Gastroesophageal sphincter (tissue), 3 donors: ENCODE measurements around the gene KIZ.

Source experiments
- EP300 ChIP-seq: sonication (generic); formaldehyde crosslinking; IDR thresholded peaks from one replicate; pipeline ENCODE4 v1.6.1; 2017; ENCODE audit warnings: antibody characterized with exemption, mild to moderate bottlenecking
- POLR2AphosphoS5 ChIP-seq: sonication (generic); formaldehyde crosslinking; IDR thresholded peaks from one replicate; pipeline ENCODE4 v1.6.1; 2017; ENCODE audit warnings: antibody characterized with exemption
- TF ChIP-seq, protein P1 (sequence below), 4 experiments: fragments of 200-600 bp in 2 of 4; fragments of 450-650 bp in 2 of 4; sonication (generic) in 1 of 4; IDR thresholded peaks; one replicate each; pipeline ENCODE4 v1.5.1; 2017 to 2019; ENCODE audit warnings: antibody characterized with exemption in 4 of 4, mild to moderate bottlenecking in 2 of 4, moderate library complexity in 2 of 4

DNA sequence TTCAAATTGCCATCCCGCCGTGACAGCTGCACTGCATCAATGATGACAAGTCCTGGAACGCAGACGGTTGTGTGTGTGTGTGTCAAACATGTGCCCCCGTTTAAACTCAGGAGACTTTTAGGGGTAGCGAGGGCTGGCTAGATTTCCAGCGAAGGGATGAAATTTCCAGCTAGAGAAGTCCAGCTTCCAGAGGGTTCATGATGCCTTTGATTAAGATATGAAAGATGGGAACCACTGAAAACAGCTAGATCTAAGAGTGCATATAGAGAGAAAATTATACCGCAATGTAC is 644 bp downstream of the KIZ start:
- TF ChIP-seq POLR2AphosphoS5 = no peak
- TF ChIP-seq, protein P1, sequence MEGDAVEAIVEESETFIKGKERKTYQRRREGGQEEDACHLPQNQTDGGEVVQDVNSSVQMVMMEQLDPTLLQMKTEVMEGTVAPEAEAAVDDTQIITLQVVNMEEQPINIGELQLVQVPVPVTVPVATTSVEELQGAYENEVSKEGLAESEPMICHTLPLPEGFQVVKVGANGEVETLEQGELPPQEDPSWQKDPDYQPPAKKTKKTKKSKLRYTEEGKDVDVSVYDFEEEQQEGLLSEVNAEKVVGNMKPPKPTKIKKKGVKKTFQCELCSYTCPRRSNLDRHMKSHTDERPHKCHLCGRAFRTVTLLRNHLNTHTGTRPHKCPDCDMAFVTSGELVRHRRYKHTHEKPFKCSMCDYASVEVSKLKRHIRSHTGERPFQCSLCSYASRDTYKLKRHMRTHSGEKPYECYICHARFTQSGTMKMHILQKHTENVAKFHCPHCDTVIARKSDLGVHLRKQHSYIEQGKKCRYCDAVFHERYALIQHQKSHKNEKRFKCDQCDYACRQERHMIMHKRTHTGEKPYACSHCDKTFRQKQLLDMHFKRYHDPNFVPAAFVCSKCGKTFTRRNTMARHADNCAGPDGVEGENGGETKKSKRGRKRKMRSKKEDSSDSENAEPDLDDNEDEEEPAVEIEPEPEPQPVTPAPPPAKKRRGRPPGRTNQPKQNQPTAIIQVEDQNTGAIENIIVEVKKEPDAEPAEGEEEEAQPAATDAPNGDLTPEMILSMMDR (IDR thresholded peaks at IDR 0.05) = no peak
- TF ChIP-seq EP300 = no peak
